Ishikawa (cell line): ENCODE measurements around the gene B3GNT8.

Experiments
- EP300 ChIP-seq: IDR thresholded peaks from 2 replicates; pipeline ENCODE4 v1.6.1; 2012; ENCODE audit warnings: borderline replicate concordance
- FOXM1 ChIP-seq: IDR thresholded peaks from 2 replicates; pipeline ENCODE4 v1.6.1; 2012; ENCODE audit warnings: low read depth, borderline replicate concordance
- RAD21 ChIP-seq: IDR thresholded peaks from 2 replicates; pipeline ENCODE4 v1.6.1; 2012; ENCODE audit warnings: low read depth
- REST ChIP-seq: IDR thresholded peaks from 2 replicates; pipeline ENCODE4 v1.6.1; 2012; ENCODE audit warnings: low read depth, mild to moderate bottlenecking
- TAF1 ChIP-seq: IDR thresholded peaks from 2 replicates; pipeline ENCODE4 v1.6.1; 2012; ENCODE audit warnings: low read depth, mild to moderate bottlenecking
- TCF12 ChIP-seq: IDR thresholded peaks from 2 replicates; pipeline ENCODE4 v1.6.1; 2012; ENCODE audit warnings: low read depth
- ZBTB7A ChIP-seq: IDR thresholded peaks from 2 replicates; pipeline ENCODE4 v1.6.1; 2012; ENCODE audit warnings: low read depth

- TF ChIP-seq REST (no peak), TCF12 (no peak), TAF1 (no peak), RAD21 (no peak), EP300 (no peak), ZBTB7A (no peak), FOXM1 (no peak)
Measured at GRCh38 chr19:41401483-41401882, 25.7 kb downstream of the B3GNT8 start.
